Thymus (tissue), 11 donors: ENCODE results near the gene NUDT3. TPM values are rescaled to one million over a fixed set of nuclear protein-coding genes. Genes with fewer than 3 reads are reported as not detected.
A peak's percentile ranks its signal among the peaks of the same experiment; 100 is the strongest.
"Not testable (repeated sequence)": the region's sequence is repeated elsewhere in the genome, so short reads cannot be mapped to it uniquely, and the experiment has no call there.

Experiments
- DNase-seq, 9 donors: peaks; one replicate each; pipeline ENCODE4 v3.0.0-alpha.2; 2013; ENCODE audit warnings: low spot score in 9 of 9, low read depth in 6 of 9, missing footprints in 1 of 9
- H3K27ac ChIP-seq, 2 donors: one replicate each; pipeline ENCODE4 v1.5.1; 2013; ENCODE audit warnings: control low read depth in 1 of 2, low read depth in 1 of 2, low read length in 1 of 2, mild to moderate bottlenecking in 1 of 2, moderate library complexity in 1 of 2
- H3K27me3 ChIP-seq, 2 donors: one replicate each; pipeline ENCODE4 v1.5.1; 2013; ENCODE audit warnings: low read length in 1 of 2; ENCODE audit not compliant: control insufficient read depth in 2 of 2, insufficient read depth in 1 of 2
- H3K36me3 ChIP-seq, 2 donors: one replicate each; pipeline ENCODE4 v1.5.1; 2013; ENCODE audit warnings: low read length in 1 of 2, mild to moderate bottlenecking in 1 of 2, moderate library complexity in 1 of 2; ENCODE audit not compliant: control insufficient read depth in 2 of 2, insufficient read depth in 2 of 2
- H3K4me1 ChIP-seq, 2 donors: one replicate each; pipeline ENCODE4 v1.5.1; 2013; ENCODE audit warnings: low read length in 2 of 2; ENCODE audit not compliant: control insufficient read depth in 2 of 2, insufficient read depth in 2 of 2
- H3K4me3 ChIP-seq, 2 donors: one replicate each; pipeline ENCODE4 v1.5.1; 2013; ENCODE audit warnings: low read length in 2 of 2, control low read depth in 1 of 2, mild to moderate bottlenecking in 1 of 2
- H3K9me3 ChIP-seq, 2 donors: one replicate each; pipeline ENCODE4 v1.5.1; 2013; ENCODE audit warnings: low read length in 1 of 2, mild to moderate bottlenecking in 1 of 2; ENCODE audit not compliant: control insufficient read depth in 2 of 2, insufficient read depth in 1 of 2
- whole genome bisulfite sequencing: extraction: QIAGEN DNeasy Blood & Tissue Kit; methylation state at CpG from one replicate; pipeline ENCODE4 v1.1.7; 2013; 5-methylcytosine and 5-hydroxymethylcytosine counted together
- polyA plus RNA-seq: library from polyadenylated mRNA; stranded (reverse); fragments of 200-250 nt; gene quantifications from one replicate; pipeline ENCODE4 v1.2.3, GENCODE V29; 2013
- total RNA-seq: library from RNA; stranded (reverse); fragments of 120-200 nt; gene quantifications from one replicate; pipeline ENCODE4 v1.2.4, GENCODE V29; 2013
- donor health status: healthy.

NUDT3 gene
- total and polyA plus RNA-seq, 2 donors: 9.7 to 12.7 TPM

- Histone ChIP-seq H3K4me3 (no peak overlapping the region), H3K27me3 (no peaks in the 10 kb centered on the region), H3K4me1 (peaks cover 0 to 3% of the 10 kb centered on the region in 2 donors), H3K27ac (no peak overlapping the region), H3K36me3 (peaks cover 0 to 3% of the 10 kb centered on the region in 2 donors), H3K9me3 (no peaks in the 10 kb centered on the region)
- DNase-seq: peak in 1 of 9 donors; percentile 28
- WGBS: 94% methylated on average over 8 of the region's 8 CpGs
Measured at GRCh38 chr6:34324738-34325444, 67.6 kb downstream of the NUDT3 start.

- H3K9me3 ChIP-seq, H3K27me3 ChIP-seq, H3K4me1 ChIP-seq, H3K36me3 ChIP-seq, DNase-seq, H3K4me3 ChIP-seq: not testable (repeated sequence)
- 99% methylated on average over 2 of the region's 2 CpGs for WGBS
- peak overlapping the region in 1 of 2 donors; percentile 13 for H3K27ac ChIP-seq
Measured at GRCh38 chr6:34324221-34324620, 68.2 kb downstream of the NUDT3 start.

- no peak for DNase-seq
- Histone ChIP-seq H3K4me3 (no peak overlapping the region), H3K36me3 (peaks cover 0 to 3% of the 10 kb centered on the region in 2 donors), H3K9me3 (no peaks in the 10 kb centered on the region), H3K27ac (no peak overlapping the region), H3K27me3 (no peaks in the 10 kb centered on the region), H3K4me1 (peaks cover 0 to 12% of the 10 kb centered on the region in 2 donors)
- WGBS: 97% methylated on average over 6 of the region's 6 CpGs
Measured at GRCh38 chr6:34323300-34323699, 69.2 kb downstream of the NUDT3 start.

- peaks cover 0 to 3% of the 10 kb centered on the region in 2 donors for H3K36me3 ChIP-seq
- DNase-seq: no peak
- H3K9me3 ChIP-seq: no peaks in the 10 kb centered on the region
- peaks cover 0 to 12% of the 10 kb centered on the region in 2 donors for H3K4me1 ChIP-seq
- WGBS: 96% methylated on average over 1 of the region's 1 CpG
- H3K27ac ChIP-seq: no peak overlapping the region
- H3K4me3 ChIP-seq: no peak overlapping the region
- H3K27me3 ChIP-seq: no peaks in the 10 kb centered on the region
Measured at GRCh38 chr6:34322732-34323131, 69.7 kb downstream of the NUDT3 start.

- no peak overlapping the region for H3K27ac ChIP-seq
- 97% methylated on average over 5 of the region's 5 CpGs for WGBS
Measured at GRCh38 chr6:34321821-34322220, 70.6 kb downstream of the NUDT3 start.

GRCh38 chr6:34319471-34319885 lies 73.0 kb downstream of the NUDT3 start:
- no peaks in the 10 kb centered on the region for H3K36me3 ChIP-seq
- no peak for DNase-seq
- 96% methylated on average over 4 of the region's 4 CpGs for WGBS
- H3K27me3 ChIP-seq: no peaks in the 10 kb centered on the region
- peak overlapping the region in 1 of 2 donors; percentile 18 for H3K27ac ChIP-seq
- no peaks in the 10 kb centered on the region for H3K9me3 ChIP-seq
- peaks cover 5 to 22% of the 10 kb centered on the region in 2 donors for H3K4me1 ChIP-seq
- no peak overlapping the region for H3K4me3 ChIP-seq

More at GRCh38 chr6:34321821-34322220, 70.6 kb downstream of the NUDT3 start:
- H3K9me3 ChIP-seq: no peaks in the 10 kb centered on the region
- no peaks in the 10 kb centered on the region for H3K27me3 ChIP-seq
- peaks cover 5 to 14% of the 10 kb centered on the region in 2 donors for H3K4me1 ChIP-seq
- no peak overlapping the region for H3K4me3 ChIP-seq
- peaks cover 0 to 3% of the 10 kb centered on the region in 2 donors for H3K36me3 ChIP-seq
- no peak for DNase-seq

GRCh38 chr6:34318499-34319470 lies 73.7 kb downstream of the NUDT3 start:
- Histone ChIP-seq H3K27me3 (no peaks in the 10 kb centered on the region), H3K4me1 (peaks cover 5 to 25% of the 10 kb centered on the region in 2 donors), H3K4me3 (no peak overlapping the region), H3K9me3 (no peaks in the 10 kb centered on the region), H3K27ac (peak overlapping the region in 1 of 2 donors; percentile 34), H3K36me3 (no peaks in the 10 kb centered on the region)
- no peak for DNase-seq
- WGBS: 96% methylated on average over 4 of the region's 4 CpGs

GRCh38 chr6:34317882-34318498 lies 74.5 kb downstream of the NUDT3 start:
- Histone ChIP-seq H3K9me3 (no peaks in the 10 kb centered on the region), H3K36me3 (no peaks in the 10 kb centered on the region), H3K27ac (no peak overlapping the region), H3K4me1 (peaks cover 5 to 25% of the 10 kb centered on the region in 2 donors), H3K4me3 (no peak overlapping the region), H3K27me3 (no peaks in the 10 kb centered on the region)
- no peak for DNase-seq
- 86% methylated on average over 3 of the region's 3 CpGs for WGBS

- Histone ChIP-seq H3K9me3 (no peaks in the 10 kb centered on the region), H3K27me3 (no peaks in the 10 kb centered on the region), H3K36me3 (no peaks in the 10 kb centered on the region), H3K27ac (peak overlapping the region in 1 of 2 donors; percentile 10), H3K4me1 (peaks cover 5 to 25% of the 10 kb centered on the region in 2 donors), H3K4me3 (no peak overlapping the region)
- no peak for DNase-seq
- WGBS: 98% methylated on average over 1 of the region's 1 CpG
Measured at GRCh38 chr6:34317172-34317477, 75.3 kb downstream of the NUDT3 start.
